ENCODE measurements around the gene GSTT2B. TPM values are rescaled to one million over a fixed set of nuclear protein-coding genes. Genes with fewer than 3 reads are reported as not detected.

Gene GSTT2B
- total RNA-seq, 3 donors from 2014 or later (not counting 1 experiment from before 2014, with no cell fraction given), result not detected

DNA sequence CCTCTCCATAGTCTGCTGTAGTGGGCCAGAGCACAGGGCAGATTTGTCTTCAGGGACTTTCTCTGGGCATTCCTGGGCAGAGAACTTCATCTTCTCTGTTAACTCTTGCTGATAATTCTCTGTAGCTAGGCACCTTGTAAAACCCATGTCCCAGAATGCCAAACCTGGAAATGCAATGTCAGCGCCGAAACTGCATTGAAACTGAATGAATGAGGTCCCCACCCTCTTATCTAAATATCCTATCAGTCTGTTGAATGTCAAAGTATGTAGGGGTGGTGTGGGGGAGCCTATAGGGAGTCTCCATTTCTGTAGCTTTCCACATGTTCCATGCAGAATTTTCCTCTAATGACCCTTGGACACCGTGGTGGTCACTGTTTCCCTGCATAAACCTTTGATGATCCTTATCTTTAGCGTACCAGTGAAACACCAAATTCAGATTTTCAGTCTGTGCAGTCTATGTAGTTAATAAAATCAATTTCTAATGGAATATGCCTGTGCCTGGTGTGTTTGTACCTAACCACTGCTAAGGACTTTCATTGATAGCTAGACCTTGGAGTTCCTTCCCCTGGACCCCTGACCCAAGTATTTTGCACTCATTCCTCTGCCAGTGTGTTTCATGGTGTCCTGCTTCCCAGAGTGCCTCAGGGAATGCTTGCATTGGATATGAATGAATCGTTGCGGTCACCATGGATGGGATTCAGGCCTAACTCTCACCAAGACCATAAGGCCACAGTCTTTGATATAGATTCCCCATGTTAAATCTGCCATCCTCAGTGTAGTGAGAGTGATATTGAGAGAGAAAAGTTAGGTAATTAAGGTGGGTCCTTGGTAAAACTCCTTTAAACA is 47.6 kb upstream of the GSTT2B start:
- Histone ChIP-seq H3K27me3 (ENCODE audit: control insufficient read depth, insufficient read depth, low read length) (peaks cover 1% of the 10 kb centered on the region), H3K4me3 (ENCODE audit: low read length) (no peak overlapping the region), H3K4me1 (ENCODE audit: control insufficient read depth, insufficient read depth, low read length) (peaks cover 13% of the 10 kb centered on the region), H3K36me3 (ENCODE audit: control insufficient read depth, insufficient read depth, low read length) (no peaks in the 10 kb centered on the region), H3K9me3 (ENCODE audit: control insufficient read depth, insufficient read depth, low read length) (no peaks in the 10 kb centered on the region), H3K27ac (ENCODE audit: low read length) (no peak overlapping the region)
- DNase-seq (no peak), ATAC-seq (no peak)
- WGBS (ENCODE audit: insufficient coverage), result 87% methylated on average over 6 of the region's 6 CpGs
- Mint-ChIP-seq H3K27ac (no peak overlapping the region), H3K4me3 (no peak overlapping the region), H3K36me3 (no peaks in the 10 kb centered on the region), H3K4me1 (peaks cover 14 to 24% of the 10 kb centered on the region in 2 donors), H3K9me3 (no peaks in the 10 kb centered on the region), H3K27me3 (ENCODE audit: low read depth in 2 of 2) (no peaks in the 10 kb centered on the region)
- TF ChIP-seq, protein P1, sequence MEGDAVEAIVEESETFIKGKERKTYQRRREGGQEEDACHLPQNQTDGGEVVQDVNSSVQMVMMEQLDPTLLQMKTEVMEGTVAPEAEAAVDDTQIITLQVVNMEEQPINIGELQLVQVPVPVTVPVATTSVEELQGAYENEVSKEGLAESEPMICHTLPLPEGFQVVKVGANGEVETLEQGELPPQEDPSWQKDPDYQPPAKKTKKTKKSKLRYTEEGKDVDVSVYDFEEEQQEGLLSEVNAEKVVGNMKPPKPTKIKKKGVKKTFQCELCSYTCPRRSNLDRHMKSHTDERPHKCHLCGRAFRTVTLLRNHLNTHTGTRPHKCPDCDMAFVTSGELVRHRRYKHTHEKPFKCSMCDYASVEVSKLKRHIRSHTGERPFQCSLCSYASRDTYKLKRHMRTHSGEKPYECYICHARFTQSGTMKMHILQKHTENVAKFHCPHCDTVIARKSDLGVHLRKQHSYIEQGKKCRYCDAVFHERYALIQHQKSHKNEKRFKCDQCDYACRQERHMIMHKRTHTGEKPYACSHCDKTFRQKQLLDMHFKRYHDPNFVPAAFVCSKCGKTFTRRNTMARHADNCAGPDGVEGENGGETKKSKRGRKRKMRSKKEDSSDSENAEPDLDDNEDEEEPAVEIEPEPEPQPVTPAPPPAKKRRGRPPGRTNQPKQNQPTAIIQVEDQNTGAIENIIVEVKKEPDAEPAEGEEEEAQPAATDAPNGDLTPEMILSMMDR (IDR thresholded peaks at IDR 0.05), result no peak
- intact Hi-C loops (cut with micrococcal nuclease), result no loop called here

GRCh38 chr22:24008022-24008283 is 47.0 kb upstream of the GSTT2B start:
- no peak overlapping the region for H3K27ac Mint-ChIP-seq
- ATAC-seq, result no peak
- WGBS (ENCODE audit: insufficient coverage), result 74% methylated on average over 1 of the region's 1 CpG
- no peak overlapping the region for H3K4me3 Mint-ChIP-seq
- H3K27me3 Mint-ChIP-seq (ENCODE audit: low read depth in 2 of 2), result no peaks in the 10 kb centered on the region
- Histone ChIP-seq H3K27ac (ENCODE audit: low read length) (no peak overlapping the region), H3K4me3 (ENCODE audit: low read length) (no peak overlapping the region), H3K36me3 (ENCODE audit: control insufficient read depth, insufficient read depth, low read length) (no peaks in the 10 kb centered on the region), H3K4me1 (ENCODE audit: control insufficient read depth, insufficient read depth, low read length) (peaks cover 13% of the 10 kb centered on the region), H3K9me3 (ENCODE audit: control insufficient read depth, insufficient read depth, low read length) (no peaks in the 10 kb centered on the region), H3K27me3 (ENCODE audit: control insufficient read depth, insufficient read depth, low read length) (peaks cover 3% of the 10 kb centered on the region)
- intact Hi-C loops (cut with micrococcal nuclease), result no loop called here
- TF ChIP-seq, protein P1 (IDR thresholded peaks at IDR 0.05), result no peak
- peaks cover 13 to 19% of the 10 kb centered on the region in 2 donors for H3K4me1 Mint-ChIP-seq
- DNase-seq, result no peak
- no peaks in the 10 kb centered on the region for H3K9me3 Mint-ChIP-seq
- no peaks in the 10 kb centered on the region for H3K36me3 Mint-ChIP-seq

DNA sequence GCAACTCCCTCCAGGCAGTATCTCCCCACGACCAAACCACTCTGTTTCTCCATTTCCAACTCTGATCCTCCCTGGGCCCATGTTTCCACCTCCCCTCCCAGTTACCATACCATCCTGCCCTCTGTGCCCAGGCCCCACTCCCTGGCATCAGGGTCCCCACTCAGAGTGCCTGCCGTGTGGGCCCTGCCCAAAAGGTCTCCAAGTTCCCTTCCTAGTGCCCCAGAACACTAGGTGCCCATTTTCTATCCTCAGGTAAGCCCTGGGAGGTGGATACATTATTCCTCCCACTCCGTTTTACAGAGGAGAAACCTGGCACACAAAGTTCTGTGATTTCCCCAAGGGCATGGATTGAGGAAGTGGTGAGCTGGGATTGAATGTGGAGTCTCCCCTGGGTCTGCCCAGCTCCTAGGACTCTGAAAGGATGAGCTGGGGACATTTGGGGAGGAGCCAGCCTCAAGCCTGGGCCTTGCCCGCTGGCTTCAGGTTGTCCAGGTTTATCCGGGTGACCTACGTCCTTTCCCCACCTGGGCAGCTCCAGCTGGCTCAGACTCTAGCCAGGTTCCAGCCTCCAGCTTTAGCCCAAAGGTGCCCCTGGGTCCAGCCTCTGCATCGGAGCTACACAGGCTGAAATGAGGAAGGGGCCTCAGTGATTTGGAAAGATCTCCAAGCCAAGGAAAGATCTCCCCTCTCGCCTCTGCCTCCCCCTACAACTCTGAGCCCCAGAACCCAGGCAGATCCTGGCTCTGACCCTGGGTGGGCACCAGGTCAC is 46.4 kb upstream of the GSTT2B start:
- TF ChIP-seq, protein P1 (IDR thresholded peaks at IDR 0.05), result no peak
- intact Hi-C loops (cut with micrococcal nuclease), result no loop called here

More for the DNA sequence above, 46.4 kb upstream of the GSTT2B start:
- H3K9me3 Mint-ChIP-seq, result no peaks in the 10 kb centered on the region
- H3K27me3 Mint-ChIP-seq (ENCODE audit: low read depth in 2 of 2), result no peaks in the 10 kb centered on the region
- H3K27ac ChIP-seq (ENCODE audit: low read length), result no peak overlapping the region
- H3K4me1 ChIP-seq (ENCODE audit: control insufficient read depth, insufficient read depth, low read length), result peaks cover 13% of the 10 kb centered on the region
- no peak for ATAC-seq
- H3K36me3 ChIP-seq (ENCODE audit: control insufficient read depth, insufficient read depth, low read length), result no peaks in the 10 kb centered on the region
- whole genome bisulfite sequencing (ENCODE audit: insufficient coverage), result 84% methylated on average over 8 of the region's 8 CpGs
- no peak for DNase-seq
- peaks cover 13 to 19% of the 10 kb centered on the region in 2 donors for H3K4me1 Mint-ChIP-seq
- no peaks in the 10 kb centered on the region for H3K36me3 Mint-ChIP-seq
- no peak overlapping the region for H3K4me3 Mint-ChIP-seq
- no peak overlapping the region for H3K4me3 ChIP-seq (ENCODE audit: low read length)
- no peak overlapping the region for H3K27ac Mint-ChIP-seq
- peaks cover 3% of the 10 kb centered on the region for H3K27me3 ChIP-seq (ENCODE audit: control insufficient read depth, insufficient read depth, low read length)
- H3K9me3 ChIP-seq (ENCODE audit: control insufficient read depth, insufficient read depth, low read length), result no peaks in the 10 kb centered on the region

Data from natural killer cell (primary cell).